GM18520 (cell line): ENCODE results near the gene PUS1.
A peak's percentile ranks its signal among the peaks of the same experiment; 100 is the strongest.

Experiments used
- ATAC-seq: cut with Tn5 transposase; IDR thresholded peaks from one replicate; pipeline ENCODE4 v1.9.1; 2021; ENCODE audit not compliant: unreplicated experiment

PUS1 gene

DNA sequence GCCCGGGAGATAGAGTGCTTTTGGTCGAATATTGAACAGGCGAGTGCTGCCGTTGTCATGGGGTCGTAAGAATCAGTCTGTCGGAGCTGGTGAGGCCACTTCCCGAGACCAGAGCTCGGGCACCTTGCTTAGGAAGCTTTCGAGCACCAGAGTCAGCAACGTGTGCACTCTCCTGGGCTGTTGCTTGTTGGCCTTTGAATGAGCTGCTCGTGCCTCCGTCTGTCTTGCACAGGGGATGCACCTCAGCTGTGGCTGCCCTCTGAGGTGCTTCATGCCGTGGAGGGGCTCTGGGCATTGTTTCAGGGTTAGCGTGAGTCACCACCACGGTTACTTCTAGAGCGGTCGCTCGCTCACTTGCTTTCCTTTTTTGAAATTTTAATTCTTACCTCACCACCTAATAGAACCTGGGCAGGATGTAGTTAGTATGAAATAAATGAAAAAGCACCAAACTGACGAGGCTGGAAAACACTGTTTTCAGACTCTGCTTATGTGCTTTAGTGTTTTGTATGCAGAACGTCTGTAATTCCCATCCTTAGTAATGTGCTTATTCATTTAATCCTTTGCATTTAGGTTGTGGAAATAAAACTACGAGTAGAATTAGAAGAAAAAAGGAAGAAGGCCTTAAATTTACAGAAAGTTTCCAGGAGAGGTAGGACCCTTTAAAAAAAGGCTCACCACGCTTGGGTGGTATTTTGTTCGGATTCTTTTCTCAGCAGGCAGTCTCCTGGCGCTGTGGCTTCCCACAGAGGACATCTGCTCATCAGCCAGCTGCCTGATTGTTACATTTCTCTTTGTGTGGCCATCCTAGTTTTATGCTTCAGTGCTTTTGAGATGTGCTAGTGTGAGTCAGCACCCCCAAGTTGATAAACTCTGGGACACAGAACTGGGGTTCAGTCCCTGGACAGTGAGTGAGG, 61.2 kb downstream of the PUS1 start:
- no peak for ATAC-seq

- no peak for ATAC-seq
Observed at GRCh38 chr12:131990980-131991305, 61.9 kb downstream of the PUS1 start.

GRCh38 chr12:131991816-131992430, 62.8 kb downstream of the PUS1 start:
- no peak for ATAC-seq

- peak; percentile 73 for ATAC-seq
Observed at GRCh38 chr12:131994589-131994988, 65.5 kb downstream of the PUS1 start.
